ENCODE results near the gene WWOX.

WWOX gene

GRCh38 chr16:78556421-78556820 lies 457.0 kb downstream of the WWOX start:
- H3K4me3 ChIP-seq (ENCODE audit: low read length), result no peak overlapping the region
- no peak for TF ChIP-seq ZNF274 (IDR thresholded peaks at IDR 0.05; ENCODE audit: low read depth, low read length)

GRCh38 chr16:78560997-78561396 lies 461.5 kb downstream of the WWOX start:
- no peak overlapping the region for H3K4me3 ChIP-seq (ENCODE audit: low read length)
- TF ChIP-seq ZNF274 (IDR thresholded peaks at IDR 0.05; ENCODE audit: low read depth, low read length), result no peak

- TF ChIP-seq ZNF274 (IDR thresholded peaks at IDR 0.05; ENCODE audit: low read depth, low read length), result no peak
- H3K4me3 ChIP-seq (ENCODE audit: low read length), result no peak overlapping the region
Measured at GRCh38 chr16:78562111-78562510, 462.7 kb downstream of the WWOX start.

GRCh38 chr16:78562650-78563049 lies 463.2 kb downstream of the WWOX start:
- no peak overlapping the region for H3K4me3 ChIP-seq (ENCODE audit: low read length)
- TF ChIP-seq ZNF274 (IDR thresholded peaks at IDR 0.05; ENCODE audit: low read depth, low read length), result no peak

GRCh38 chr16:78563905-78564304 lies 464.5 kb downstream of the WWOX start:
- TF ChIP-seq ZNF274 (IDR thresholded peaks at IDR 0.05; ENCODE audit: low read depth, low read length), result no peak
- H3K4me3 ChIP-seq (ENCODE audit: low read length), result no peak overlapping the region

GRCh38 chr16:78566397-78567073 lies 467.1 kb downstream of the WWOX start:
- no peak overlapping the region for H3K4me3 ChIP-seq (ENCODE audit: low read length)
- no peak for TF ChIP-seq ZNF274 (IDR thresholded peaks at IDR 0.05; ENCODE audit: low read depth, low read length)

- TF ChIP-seq ZNF274 (IDR thresholded peaks at IDR 0.05; ENCODE audit: low read depth, low read length), result no peak
- H3K4me3 ChIP-seq (ENCODE audit: low read length), result no peak overlapping the region
Measured at GRCh38 chr16:78570399-78571141, 471.1 kb downstream of the WWOX start.

GRCh38 chr16:78571434-78571833 lies 472.0 kb downstream of the WWOX start:
- H3K4me3 ChIP-seq (ENCODE audit: low read length), result no peak overlapping the region
- TF ChIP-seq ZNF274 (IDR thresholded peaks at IDR 0.05; ENCODE audit: low read depth, low read length), result no peak

GRCh38 chr16:78571898-78572358 lies 472.5 kb downstream of the WWOX start:
- no peak for TF ChIP-seq ZNF274 (IDR thresholded peaks at IDR 0.05; ENCODE audit: low read depth, low read length)
- no peak overlapping the region for H3K4me3 ChIP-seq (ENCODE audit: low read length)

- no peak for TF ChIP-seq ZNF274 (IDR thresholded peaks at IDR 0.05; ENCODE audit: low read depth, low read length)
- H3K4me3 ChIP-seq (ENCODE audit: low read length), result no peak overlapping the region
Measured at GRCh38 chr16:78574571-78574970, 475.1 kb downstream of the WWOX start.

- no peak overlapping the region for H3K4me3 ChIP-seq (ENCODE audit: low read length)
- TF ChIP-seq ZNF274 (IDR thresholded peaks at IDR 0.05; ENCODE audit: low read depth, low read length), result no peak
Measured at GRCh38 chr16:78576941-78577340, 477.5 kb downstream of the WWOX start.

- no peak for TF ChIP-seq ZNF274 (IDR thresholded peaks at IDR 0.05; ENCODE audit: low read depth, low read length)
- H3K4me3 ChIP-seq (ENCODE audit: low read length), result no peak overlapping the region
Measured at GRCh38 chr16:78577630-78578029, 478.2 kb downstream of the WWOX start.

GRCh38 chr16:78579020-78579419 lies 479.6 kb downstream of the WWOX start:
- TF ChIP-seq ZNF274 (IDR thresholded peaks at IDR 0.05; ENCODE audit: low read depth, low read length), result no peak
- no peak overlapping the region for H3K4me3 ChIP-seq (ENCODE audit: low read length)

- H3K4me3 ChIP-seq (ENCODE audit: low read length), result no peak overlapping the region
- no peak for TF ChIP-seq ZNF274 (IDR thresholded peaks at IDR 0.05; ENCODE audit: low read depth, low read length)
Measured at GRCh38 chr16:78583441-78583840, 484.0 kb downstream of the WWOX start.

- no peak overlapping the region for H3K4me3 ChIP-seq (ENCODE audit: low read length)
- no peak for TF ChIP-seq ZNF274 (IDR thresholded peaks at IDR 0.05; ENCODE audit: low read depth, low read length)
Measured at GRCh38 chr16:78584213-78584860, 484.9 kb downstream of the WWOX start.

Measured in GM08714 (cell line).